Fibroblast of skin of scalp (primary cell): Measurements from ENCODE around the gene MMP23B.
"Not testable (repeated sequence)": the region's sequence is repeated elsewhere in the genome, so short reads cannot be mapped to it uniquely, and the experiment has no call there.

Source experiments
- DNase-seq: peaks from one replicate; pipeline ENCODE4 v3.0.0-alpha.2; 2013

The MMP23B gene

GRCh38 chr1:1671365-1672119 lies 39.6 kb downstream of the MMP23B start:
- DNase-seq: no peak

GRCh38 chr1:1672181-1672965 lies 40.4 kb downstream of the MMP23B start:
- DNase-seq: no peak

GRCh38 chr1:1674806-1675205 lies 42.8 kb downstream of the MMP23B start:
- DNase-seq: not testable (repeated sequence)

GRCh38 chr1:1675218-1675617 lies 43.2 kb downstream of the MMP23B start:
- not testable (repeated sequence) for DNase-seq

GRCh38 chr1:1676087-1676486 lies 44.1 kb downstream of the MMP23B start:
- not testable (repeated sequence) for DNase-seq

- DNase-seq: no peak
These were observed 46.0 kb downstream of the MMP23B start for GRCh38 chr1:1677718-1678580.

GRCh38 chr1:1678581-1679380 lies 46.8 kb downstream of the MMP23B start:
- DNase-seq: no peak

GRCh38 chr1:1680031-1680911 lies 48.3 kb downstream of the MMP23B start:
- DNase-seq: no peak

GRCh38 chr1:1680912-1681273 lies 48.9 kb downstream of the MMP23B start:
- no peak for DNase-seq

- DNase-seq: no peak
These were observed 51.3 kb downstream of the MMP23B start for GRCh38 chr1:1683104-1683905.
